ENCODE measurements around the gene NT5DC4.
A peak's percentile ranks its signal among the peaks of the same experiment; 100 is the strongest.

Gene NT5DC4

DNA sequence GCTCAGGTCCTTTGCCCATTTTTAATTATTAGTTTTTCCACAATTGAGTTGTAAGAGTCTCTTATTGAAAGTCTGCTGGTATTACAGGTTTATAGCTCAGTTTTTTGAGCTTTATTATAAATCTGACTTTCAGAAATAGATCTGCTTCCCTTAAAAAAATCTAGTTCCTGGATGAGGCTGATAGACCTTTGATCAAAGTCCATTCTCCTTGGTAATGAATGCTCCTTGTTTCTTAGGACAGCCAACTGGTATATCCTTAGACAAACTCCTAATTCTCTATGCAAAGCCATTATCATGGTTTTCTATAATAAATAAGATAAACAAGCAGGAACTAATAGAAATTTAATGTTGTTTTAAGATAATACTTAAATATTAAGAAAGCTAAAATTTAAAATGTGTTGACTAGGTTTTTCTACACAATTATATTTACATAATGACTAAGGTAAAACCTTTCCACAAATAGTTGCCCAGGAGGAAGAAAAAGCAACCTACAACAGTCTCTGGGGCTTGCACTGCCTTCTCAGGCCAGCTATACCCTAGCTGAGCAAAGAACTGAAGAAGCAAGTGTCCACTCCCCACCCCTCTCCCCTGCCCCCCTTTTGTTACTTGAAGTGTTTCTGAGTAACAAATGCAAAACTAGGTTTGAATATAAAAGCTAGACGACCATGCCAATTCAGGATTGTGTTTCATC lies 16.9 kb downstream of the NT5DC4 start:
- no peak for DNase-seq (ENCODE audit: low read depth)
- no peak overlapping the region for H3K4me3 ChIP-seq (replicated peaks; ENCODE audit: low read depth, low read length)
- TF ChIP-seq CTCF (IDR thresholded peaks at IDR 0.05; ENCODE audit: low read length, missing control alignments) = no peak

DNA sequence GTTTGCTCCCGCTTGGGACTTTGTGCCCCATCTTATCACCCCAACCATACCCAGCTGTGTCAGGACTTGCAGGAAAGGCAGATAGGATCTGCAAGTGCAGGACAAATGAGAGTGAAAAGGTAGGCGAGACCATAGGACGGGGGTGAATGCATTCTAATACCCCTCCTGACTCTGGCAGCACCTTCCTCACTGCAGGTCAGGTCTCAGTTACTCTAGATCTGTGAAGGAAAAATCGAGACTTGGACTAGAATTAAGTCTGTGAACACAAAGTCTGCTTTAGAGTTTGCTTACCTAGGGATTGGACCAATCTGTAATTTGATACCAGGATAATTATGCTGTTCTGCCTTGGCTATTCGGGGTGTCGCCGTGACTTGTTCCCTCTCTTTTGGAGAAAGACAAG lies 19.7 kb downstream of the NT5DC4 start:
- H3K4me3 ChIP-seq (replicated peaks; ENCODE audit: low read depth, low read length) = no peak overlapping the region
- TF ChIP-seq CTCF (IDR thresholded peaks at IDR 0.05; ENCODE audit: low read length, missing control alignments) = no peak
- no peak for DNase-seq (ENCODE audit: low read depth)

GRCh38 chr2:112749755-112750559 lies 29.1 kb downstream of the NT5DC4 start:
- peak; percentile 100 for TF ChIP-seq CTCF (IDR thresholded peaks at IDR 0.05; ENCODE audit: low read length, missing control alignments)
- peak; percentile 85 for DNase-seq (ENCODE audit: low read depth)
- H3K4me3 ChIP-seq (replicated peaks; ENCODE audit: low read depth, low read length) = no peak overlapping the region

DNA sequence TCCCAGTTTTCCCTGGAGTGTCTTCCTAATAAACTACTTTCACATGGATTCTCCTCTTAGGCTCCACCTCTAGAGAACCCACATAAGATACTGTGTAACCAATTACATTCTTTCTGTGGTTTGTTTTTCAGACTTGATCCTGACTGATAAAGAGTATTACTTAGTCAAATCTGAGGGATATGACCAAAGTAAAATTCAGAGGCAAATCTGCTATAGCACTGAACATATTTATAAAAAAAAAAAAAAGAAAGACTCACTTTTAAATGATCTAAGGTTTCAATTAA lies 29.7 kb downstream of the NT5DC4 start:
- peak; percentile 28 for DNase-seq (ENCODE audit: low read depth)
- no peak overlapping the region for H3K4me3 ChIP-seq (replicated peaks; ENCODE audit: low read depth, low read length)
- TF ChIP-seq CTCF (IDR thresholded peaks at IDR 0.05; ENCODE audit: low read length, missing control alignments) = no peak

DNA sequence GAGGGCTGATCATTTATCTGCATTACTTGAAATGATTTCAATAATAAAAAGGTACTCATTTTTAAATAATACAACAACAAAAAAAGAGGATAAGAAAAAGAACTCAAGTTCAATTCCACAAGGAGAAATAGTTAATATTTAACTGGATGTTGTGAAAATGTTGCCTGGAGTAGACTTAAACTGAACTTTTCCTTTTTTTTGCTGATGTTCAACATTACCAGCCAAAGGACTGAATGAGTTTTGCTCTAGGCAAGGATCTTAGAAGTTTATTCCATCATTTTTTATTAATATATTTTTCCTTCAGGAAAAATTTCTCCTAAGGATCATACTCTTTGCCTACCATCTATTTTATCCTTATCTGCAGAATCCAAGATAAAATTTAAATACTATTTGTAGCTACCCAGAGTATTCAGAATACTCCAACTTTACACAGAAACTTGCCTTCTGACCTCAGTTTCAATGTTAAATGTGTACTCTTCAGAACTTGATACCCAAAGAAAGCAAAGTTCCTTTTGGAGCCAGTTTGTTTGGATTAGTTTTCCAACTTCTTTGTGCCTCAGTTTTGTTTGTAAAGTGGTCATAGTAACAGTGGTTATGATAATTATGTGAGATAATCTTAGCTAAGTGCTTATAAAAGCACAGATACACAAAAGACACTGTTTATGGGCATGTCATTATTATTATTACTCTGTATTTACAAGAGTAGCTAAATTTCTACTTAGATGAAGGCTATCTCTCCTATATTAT lies 30.8 kb downstream of the NT5DC4 start:
- DNase-seq (ENCODE audit: low read depth) = no peak
- H3K4me3 ChIP-seq (replicated peaks; ENCODE audit: low read depth, low read length) = no peak overlapping the region
- no peak for TF ChIP-seq CTCF (IDR thresholded peaks at IDR 0.05; ENCODE audit: low read length, missing control alignments)

DNA sequence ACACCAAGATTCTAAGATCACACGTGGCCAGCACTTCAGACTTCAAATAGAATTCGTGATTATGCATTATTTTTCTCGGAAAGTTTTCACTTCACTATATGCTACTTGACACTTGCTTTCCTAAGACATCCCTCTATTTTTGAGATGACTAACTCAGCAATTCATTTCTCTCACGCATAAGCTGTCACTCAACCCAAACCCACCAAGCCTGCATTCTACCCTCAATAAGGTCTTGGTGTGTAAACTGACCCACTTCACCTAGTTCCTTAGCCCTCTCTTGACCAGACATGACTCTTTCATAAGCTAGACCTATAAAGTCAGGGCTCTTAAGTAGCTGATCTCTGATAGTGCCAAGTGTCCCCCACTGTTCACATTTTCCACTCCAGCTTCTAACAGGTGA lies 31.8 kb downstream of the NT5DC4 start:
- no peak for DNase-seq (ENCODE audit: low read depth)
- no peak overlapping the region for H3K4me3 ChIP-seq (replicated peaks; ENCODE audit: low read depth, low read length)
- no peak for TF ChIP-seq CTCF (IDR thresholded peaks at IDR 0.05; ENCODE audit: low read length, missing control alignments)
